ENCODE measurements around the gene MYLK3.

Gene MYLK3

DNA sequence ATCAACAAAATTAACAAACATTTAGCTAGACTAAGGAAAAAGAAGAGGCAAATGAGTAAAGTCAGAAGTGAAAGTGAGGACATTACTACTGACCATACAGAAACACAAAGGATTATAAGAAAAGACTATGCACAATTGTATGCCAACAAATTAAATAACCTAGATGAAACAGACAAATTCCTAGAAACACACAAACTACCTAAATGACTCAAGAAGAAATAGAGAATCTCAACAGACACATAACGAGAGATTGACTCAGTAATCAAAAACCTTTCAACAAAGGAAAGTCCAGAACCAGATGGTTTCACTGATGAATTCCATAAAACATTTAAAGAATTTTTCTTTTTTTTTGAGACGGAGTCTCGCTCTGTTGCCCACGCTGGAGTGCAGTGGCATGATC is 35.7 kb upstream of the MYLK3 start:
- no peak overlapping the region for H3K4me3 ChIP-seq (ENCODE audit: low read depth in 1 of 2, low read length in 2 of 2)
- no peaks in the 10 kb centered on the region for H3K36me3 ChIP-seq (ENCODE audit: control insufficient read depth in 1 of 2, insufficient read depth in 2 of 2, low read length in 2 of 2)
- H3K4me1 ChIP-seq (ENCODE audit: control insufficient read depth in 1 of 2, insufficient read depth in 2 of 2, low read length in 2 of 2), result no peaks in the 10 kb centered on the region
- H3K27me3 ChIP-seq (ENCODE audit: low read depth, low read length), result no peaks in the 10 kb centered on the region
- no peak overlapping the region for H3K27ac ChIP-seq (ENCODE audit: low read length)
- no peaks in the 10 kb centered on the region for H3K9me3 ChIP-seq (ENCODE audit: control insufficient read depth in 1 of 2, low read length in 2 of 2)

DNA sequence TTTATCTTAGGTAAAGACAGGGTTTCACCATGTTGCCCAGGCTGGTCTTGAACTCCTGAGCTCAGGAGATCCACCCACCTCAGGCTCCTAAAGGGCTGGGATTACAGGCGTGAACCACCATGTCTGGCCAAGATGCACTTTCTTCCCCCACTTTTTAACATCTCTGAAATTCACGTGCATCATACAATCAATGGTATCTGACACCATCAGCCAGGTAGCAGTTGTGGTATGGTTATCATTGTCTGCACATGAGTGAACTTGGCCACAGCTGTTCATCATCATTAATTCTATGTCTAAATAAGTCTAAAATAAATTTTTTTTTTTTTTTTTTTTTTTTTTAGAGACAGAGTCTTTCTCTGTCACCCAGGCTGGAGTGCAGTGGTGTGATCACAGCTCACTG is 34.2 kb upstream of the MYLK3 start:
- Histone ChIP-seq H3K27me3 (ENCODE audit: low read depth, low read length) (no peaks in the 10 kb centered on the region), H3K9me3 (ENCODE audit: control insufficient read depth in 1 of 2, low read length in 2 of 2) (no peaks in the 10 kb centered on the region), H3K27ac (ENCODE audit: low read length) (no peak overlapping the region), H3K36me3 (ENCODE audit: control insufficient read depth in 1 of 2, insufficient read depth in 2 of 2, low read length in 2 of 2) (no peaks in the 10 kb centered on the region), H3K4me3 (ENCODE audit: low read depth in 1 of 2, low read length in 2 of 2) (no peak overlapping the region), H3K4me1 (ENCODE audit: control insufficient read depth in 1 of 2, insufficient read depth in 2 of 2, low read length in 2 of 2) (no peaks in the 10 kb centered on the region)

DNA sequence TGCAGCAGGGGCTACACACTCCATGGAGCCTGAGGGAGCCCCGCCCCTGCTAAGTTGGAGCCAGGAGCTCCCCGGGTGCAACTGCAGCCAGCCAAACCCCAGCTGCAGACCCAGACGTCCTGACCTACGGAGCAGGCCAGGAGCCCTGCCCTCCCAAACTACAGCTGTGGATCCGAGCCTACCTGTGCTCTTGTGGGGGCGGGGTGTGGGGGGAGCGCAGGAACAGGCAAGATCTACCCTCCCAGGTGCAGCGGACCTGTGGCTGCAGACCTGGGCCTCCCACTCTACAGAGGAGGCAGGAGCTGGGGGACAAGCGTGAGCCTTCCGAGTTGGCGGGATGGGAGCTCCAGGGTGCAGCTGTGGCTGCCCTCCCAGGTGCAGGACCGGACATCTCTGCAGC is 29.7 kb upstream of the MYLK3 start:
- Histone ChIP-seq H3K27ac (ENCODE audit: low read length) (no peak overlapping the region), H3K27me3 (ENCODE audit: low read depth, low read length) (no peaks in the 10 kb centered on the region), H3K4me1 (ENCODE audit: control insufficient read depth in 1 of 2, insufficient read depth in 2 of 2, low read length in 2 of 2) (no peaks in the 10 kb centered on the region), H3K4me3 (ENCODE audit: low read depth in 1 of 2, low read length in 2 of 2) (no peak overlapping the region), H3K36me3 (ENCODE audit: control insufficient read depth in 1 of 2, insufficient read depth in 2 of 2, low read length in 2 of 2) (no peaks in the 10 kb centered on the region), H3K9me3 (ENCODE audit: control insufficient read depth in 1 of 2, low read length in 2 of 2) (no peaks in the 10 kb centered on the region)

DNA sequence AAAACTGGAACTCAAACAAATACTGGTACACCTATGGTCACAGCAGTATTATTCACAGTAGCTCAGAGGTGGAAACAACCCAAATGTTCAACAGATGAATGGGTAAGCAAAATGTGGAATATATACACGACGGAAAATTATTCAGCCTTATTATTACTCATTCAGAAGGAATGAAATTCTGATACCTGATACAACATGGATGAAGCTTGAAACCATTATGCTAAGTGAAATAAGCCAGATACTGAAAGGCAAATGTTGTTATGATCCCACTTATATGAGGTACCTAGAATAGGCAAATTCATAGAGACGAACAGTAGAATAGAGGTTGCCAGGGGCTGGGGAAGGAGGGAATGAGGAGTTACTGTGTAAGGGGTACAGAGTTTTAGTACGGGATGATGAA is 27.1 kb upstream of the MYLK3 start:
- Histone ChIP-seq H3K4me1 (ENCODE audit: control insufficient read depth in 1 of 2, insufficient read depth in 2 of 2, low read length in 2 of 2) (no peaks in the 10 kb centered on the region), H3K27ac (ENCODE audit: low read length) (no peak overlapping the region), H3K9me3 (ENCODE audit: control insufficient read depth in 1 of 2, low read length in 2 of 2) (no peaks in the 10 kb centered on the region), H3K36me3 (ENCODE audit: control insufficient read depth in 1 of 2, insufficient read depth in 2 of 2, low read length in 2 of 2) (no peaks in the 10 kb centered on the region), H3K27me3 (ENCODE audit: low read depth, low read length) (no peaks in the 10 kb centered on the region), H3K4me3 (ENCODE audit: low read depth in 1 of 2, low read length in 2 of 2) (no peak overlapping the region)

DNA sequence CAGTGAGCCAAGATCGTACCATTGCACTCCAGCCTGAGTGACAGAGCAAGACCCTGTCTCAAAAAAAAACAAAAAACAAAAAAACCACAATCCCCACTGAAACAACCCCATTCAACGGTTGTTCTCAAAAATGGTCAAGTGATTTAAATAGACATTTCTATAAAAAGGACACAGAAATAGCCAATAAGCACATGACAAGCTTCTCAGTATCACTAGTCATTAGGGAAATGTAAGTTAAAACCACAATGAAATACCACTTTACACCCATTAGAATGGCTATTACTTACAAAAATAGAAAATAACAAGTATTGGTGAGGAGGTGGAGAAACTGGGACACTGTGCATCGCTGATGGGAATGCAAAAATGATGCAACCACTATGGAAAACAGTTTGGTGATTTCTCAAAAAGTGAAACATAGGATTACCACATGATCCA is 26.6 kb upstream of the MYLK3 start:
- no peaks in the 10 kb centered on the region for H3K27me3 ChIP-seq (ENCODE audit: low read depth, low read length)
- H3K4me3 ChIP-seq (ENCODE audit: low read depth in 1 of 2, low read length in 2 of 2), result no peak overlapping the region
- H3K4me1 ChIP-seq (ENCODE audit: control insufficient read depth in 1 of 2, insufficient read depth in 2 of 2, low read length in 2 of 2), result no peaks in the 10 kb centered on the region
- H3K9me3 ChIP-seq (ENCODE audit: control insufficient read depth in 1 of 2, low read length in 2 of 2), result no peaks in the 10 kb centered on the region
- H3K27ac ChIP-seq (ENCODE audit: low read length), result no peak overlapping the region
- H3K36me3 ChIP-seq (ENCODE audit: control insufficient read depth in 1 of 2, insufficient read depth in 2 of 2, low read length in 2 of 2), result no peaks in the 10 kb centered on the region

DNA sequence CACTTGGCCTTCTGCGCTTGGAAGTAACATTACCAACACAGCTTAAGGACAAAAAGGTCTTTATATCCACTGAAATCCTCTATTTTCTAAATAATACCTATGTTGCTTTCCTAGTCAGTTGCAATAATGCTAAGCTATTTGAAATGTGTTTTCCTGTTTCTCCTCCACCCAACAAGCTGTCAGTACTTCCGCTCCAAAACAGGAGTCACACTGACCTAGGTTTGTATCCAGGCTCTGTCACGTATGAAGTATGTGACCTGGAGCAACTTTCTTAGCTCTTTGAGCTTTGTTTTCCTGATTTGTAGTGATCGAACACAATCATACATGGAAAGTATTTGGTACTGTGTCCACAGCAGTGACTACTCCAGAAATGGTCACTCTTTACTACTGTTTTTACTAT is 24.3 kb upstream of the MYLK3 start:
- Histone ChIP-seq H3K36me3 (ENCODE audit: control insufficient read depth in 1 of 2, insufficient read depth in 2 of 2, low read length in 2 of 2) (no peaks in the 10 kb centered on the region), H3K4me1 (ENCODE audit: control insufficient read depth in 1 of 2, insufficient read depth in 2 of 2, low read length in 2 of 2) (no peaks in the 10 kb centered on the region), H3K27me3 (ENCODE audit: low read depth, low read length) (no peaks in the 10 kb centered on the region), H3K27ac (ENCODE audit: low read length) (no peak overlapping the region), H3K4me3 (ENCODE audit: low read depth in 1 of 2, low read length in 2 of 2) (no peak overlapping the region), H3K9me3 (ENCODE audit: control insufficient read depth in 1 of 2, low read length in 2 of 2) (no peaks in the 10 kb centered on the region)

DNA sequence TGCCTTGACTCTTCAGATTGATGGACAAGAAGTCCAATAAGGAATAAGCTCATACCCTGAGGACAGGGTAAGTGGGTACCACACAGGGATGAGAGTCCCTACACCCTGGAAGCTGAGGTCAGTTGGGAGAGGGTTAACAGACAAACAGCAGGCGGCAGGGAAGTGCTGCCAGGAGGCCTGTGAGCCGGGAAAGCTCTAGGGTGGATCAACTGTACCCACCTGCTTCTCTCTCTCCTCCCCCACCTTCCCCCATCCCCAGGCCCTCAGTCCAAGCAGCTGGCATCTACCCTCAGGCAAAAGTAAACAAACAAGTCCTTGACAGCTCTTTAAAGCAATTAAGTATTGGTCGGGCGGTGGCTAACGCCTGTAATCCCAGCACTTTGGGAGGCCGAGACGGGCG is 20.7 kb upstream of the MYLK3 start:
- Histone ChIP-seq H3K4me3 (ENCODE audit: low read depth in 1 of 2, low read length in 2 of 2) (no peak overlapping the region), H3K27me3 (ENCODE audit: low read depth, low read length) (no peaks in the 10 kb centered on the region), H3K36me3 (ENCODE audit: control insufficient read depth in 1 of 2, insufficient read depth in 2 of 2, low read length in 2 of 2) (no peaks in the 10 kb centered on the region), H3K4me1 (ENCODE audit: control insufficient read depth in 1 of 2, insufficient read depth in 2 of 2, low read length in 2 of 2) (no peaks in the 10 kb centered on the region), H3K27ac (ENCODE audit: low read length) (no peak overlapping the region), H3K9me3 (ENCODE audit: control insufficient read depth in 1 of 2, low read length in 2 of 2) (no peaks in the 10 kb centered on the region)

DNA sequence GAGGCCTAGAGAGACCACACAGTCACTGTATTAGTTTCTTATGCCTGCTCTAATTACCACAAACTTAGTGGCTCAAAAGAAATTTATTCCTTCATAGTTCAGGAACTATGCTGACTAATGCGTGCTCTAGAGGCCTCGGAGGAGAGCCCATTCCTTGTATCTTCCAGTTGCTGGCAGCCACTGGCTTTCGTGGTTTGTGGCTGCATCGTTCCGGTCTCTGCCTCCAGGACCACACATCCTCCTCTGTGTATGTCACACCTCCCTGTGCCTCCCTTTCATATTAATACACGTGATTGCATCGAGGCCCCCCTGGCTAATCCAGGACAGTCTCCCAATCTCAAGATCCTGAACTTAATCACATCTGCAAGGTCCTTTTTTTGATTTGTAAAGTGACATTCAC is 16.9 kb upstream of the MYLK3 start:
- Histone ChIP-seq H3K4me1 (ENCODE audit: control insufficient read depth in 1 of 2, insufficient read depth in 2 of 2, low read length in 2 of 2) (no peaks in the 10 kb centered on the region), H3K27me3 (ENCODE audit: low read depth, low read length) (no peaks in the 10 kb centered on the region), H3K36me3 (ENCODE audit: control insufficient read depth in 1 of 2, insufficient read depth in 2 of 2, low read length in 2 of 2) (no peaks in the 10 kb centered on the region), H3K4me3 (ENCODE audit: low read depth in 1 of 2, low read length in 2 of 2) (no peak overlapping the region), H3K9me3 (ENCODE audit: control insufficient read depth in 1 of 2, low read length in 2 of 2) (no peaks in the 10 kb centered on the region), H3K27ac (ENCODE audit: low read length) (no peak overlapping the region)

DNA sequence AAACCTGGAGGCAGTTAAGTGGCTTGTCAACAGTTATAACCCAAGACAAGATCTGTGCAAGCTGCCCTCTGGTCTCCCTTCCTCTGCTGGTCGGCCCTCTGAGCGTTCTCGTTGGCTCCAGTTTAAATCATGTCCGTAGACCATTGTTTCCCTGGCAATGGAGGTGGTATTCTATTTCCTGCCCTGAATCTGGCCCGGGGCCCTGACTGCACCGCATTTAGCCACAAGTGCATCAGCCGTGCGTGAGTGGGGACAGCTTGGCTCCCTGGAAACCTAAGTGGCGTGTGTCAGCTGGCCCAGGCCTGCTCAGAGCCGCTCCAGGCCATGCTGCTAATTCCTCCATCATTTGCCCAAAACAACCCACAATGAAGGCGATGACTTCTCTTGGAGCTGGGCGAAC is 15.0 kb upstream of the MYLK3 start:
- Histone ChIP-seq H3K36me3 (ENCODE audit: control insufficient read depth in 1 of 2, insufficient read depth in 2 of 2, low read length in 2 of 2) (no peaks in the 10 kb centered on the region), H3K4me3 (ENCODE audit: low read depth in 1 of 2, low read length in 2 of 2) (no peak overlapping the region), H3K4me1 (ENCODE audit: control insufficient read depth in 1 of 2, insufficient read depth in 2 of 2, low read length in 2 of 2) (no peaks in the 10 kb centered on the region), H3K27me3 (ENCODE audit: low read depth, low read length) (peaks cover 4% of the 10 kb centered on the region), H3K27ac (ENCODE audit: low read length) (no peak overlapping the region), H3K9me3 (ENCODE audit: control insufficient read depth in 1 of 2, low read length in 2 of 2) (no peaks in the 10 kb centered on the region)

DNA sequence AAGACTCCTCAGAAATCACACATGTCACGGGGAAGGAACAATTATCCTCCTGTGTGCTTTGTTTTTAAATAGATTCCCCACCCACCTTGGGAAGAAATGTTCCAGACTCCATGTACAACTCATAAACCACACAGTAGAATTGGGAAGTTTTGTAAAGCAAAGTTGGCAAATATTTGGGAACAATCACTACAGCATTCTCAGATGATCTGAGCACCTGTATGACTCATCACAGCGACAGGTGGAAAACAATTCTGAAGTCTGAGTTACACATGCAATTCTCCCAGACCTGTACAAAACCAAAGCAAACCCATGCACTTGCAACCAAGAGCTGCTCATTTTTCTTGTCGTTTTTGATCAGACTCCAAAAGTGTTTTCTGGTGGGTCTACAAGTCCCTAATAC is 14.4 kb upstream of the MYLK3 start:
- no peaks in the 10 kb centered on the region for H3K4me1 ChIP-seq (ENCODE audit: control insufficient read depth in 1 of 2, insufficient read depth in 2 of 2, low read length in 2 of 2)
- H3K4me3 ChIP-seq (ENCODE audit: low read depth in 1 of 2, low read length in 2 of 2), result no peak overlapping the region
- H3K36me3 ChIP-seq (ENCODE audit: control insufficient read depth in 1 of 2, insufficient read depth in 2 of 2, low read length in 2 of 2), result no peaks in the 10 kb centered on the region
- H3K27ac ChIP-seq (ENCODE audit: low read length), result no peak overlapping the region
- H3K9me3 ChIP-seq (ENCODE audit: control insufficient read depth in 1 of 2, low read length in 2 of 2), result no peaks in the 10 kb centered on the region
- peaks cover 4% of the 10 kb centered on the region for H3K27me3 ChIP-seq (ENCODE audit: low read depth, low read length)

DNA sequence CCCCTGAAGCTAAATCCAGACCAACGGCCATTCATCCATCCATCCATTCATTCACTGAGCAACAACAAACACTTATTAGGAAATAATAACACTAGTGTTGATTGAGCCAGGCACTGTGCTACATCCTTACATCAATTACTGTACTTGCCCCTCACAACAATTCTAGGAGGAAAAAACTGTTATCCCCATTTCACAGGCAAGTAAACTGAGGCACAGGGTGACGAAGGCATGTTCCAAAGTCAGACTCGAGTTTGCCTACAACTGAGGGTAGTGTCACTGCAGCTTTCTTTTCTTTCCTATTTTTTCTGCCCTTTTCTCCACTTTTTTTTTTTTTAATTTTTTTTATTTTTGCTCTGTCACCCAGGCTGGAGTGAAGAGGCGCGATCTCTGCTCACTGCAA is 11.2 kb upstream of the MYLK3 start:
- H3K4me3 ChIP-seq (ENCODE audit: low read depth in 1 of 2, low read length in 2 of 2), result no peak overlapping the region
- no peaks in the 10 kb centered on the region for H3K9me3 ChIP-seq (ENCODE audit: control insufficient read depth in 1 of 2, low read length in 2 of 2)
- H3K27me3 ChIP-seq (ENCODE audit: low read depth, low read length), result peaks cover 4% of the 10 kb centered on the region
- H3K27ac ChIP-seq (ENCODE audit: low read length), result no peak overlapping the region
- H3K4me1 ChIP-seq (ENCODE audit: control insufficient read depth in 1 of 2, insufficient read depth in 2 of 2, low read length in 2 of 2), result peaks cover 0 to 4% of the 10 kb centered on the region in 2 donors
- no peaks in the 10 kb centered on the region for H3K36me3 ChIP-seq (ENCODE audit: control insufficient read depth in 1 of 2, insufficient read depth in 2 of 2, low read length in 2 of 2)

DNA sequence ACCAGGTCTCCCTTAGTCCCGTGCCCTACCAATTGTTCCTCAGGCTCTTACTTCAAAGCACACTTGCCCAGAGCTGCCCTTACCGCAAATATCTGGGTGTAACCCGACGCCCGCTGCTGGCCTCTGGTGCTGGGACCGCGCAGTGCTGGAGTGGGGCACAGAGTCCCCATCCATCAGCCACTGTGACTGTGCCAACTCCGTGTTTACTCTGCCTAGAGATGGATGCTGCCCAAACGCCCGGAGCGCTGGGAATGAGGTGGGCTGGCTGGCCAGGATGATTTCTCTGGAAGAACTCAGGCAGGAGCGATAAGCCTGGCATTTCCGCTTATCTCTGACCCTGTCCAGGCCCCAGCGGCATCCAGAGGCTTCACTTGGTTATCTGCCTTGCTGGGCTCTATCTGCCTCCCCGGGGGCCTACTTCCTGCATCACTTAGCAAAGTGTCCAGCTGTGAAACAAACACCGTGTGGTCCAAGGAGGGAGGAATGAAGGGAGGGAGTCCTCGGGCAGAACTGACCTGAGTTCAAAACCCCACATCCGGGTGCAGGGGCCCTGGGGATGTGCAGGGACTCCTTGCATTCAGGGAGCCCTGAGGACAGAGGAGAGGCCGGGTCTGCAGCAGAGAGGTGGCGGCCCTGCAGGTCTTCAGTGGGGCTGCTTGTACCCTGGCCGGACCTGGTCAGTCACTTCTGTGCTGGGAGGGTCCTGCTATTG is 9.4 kb upstream of the MYLK3 start:
- Histone ChIP-seq H3K4me3 (ENCODE audit: low read depth in 1 of 2, low read length in 2 of 2) (no peak overlapping the region), H3K9me3 (ENCODE audit: control insufficient read depth in 1 of 2, low read length in 2 of 2) (no peaks in the 10 kb centered on the region), H3K36me3 (ENCODE audit: control insufficient read depth in 1 of 2, insufficient read depth in 2 of 2, low read length in 2 of 2) (no peaks in the 10 kb centered on the region), H3K27me3 (ENCODE audit: low read depth, low read length) (peaks cover 4% of the 10 kb centered on the region), H3K4me1 (ENCODE audit: control insufficient read depth in 1 of 2, insufficient read depth in 2 of 2, low read length in 2 of 2) (peaks cover 0 to 4% of the 10 kb centered on the region in 2 donors), H3K27ac (ENCODE audit: low read length) (no peak overlapping the region)
